Stimulated activated CD4-positive, alpha-beta T cell treated with anti-CD3 and anti-CD28 coated beads, Interleukin-15, amount 100 ng/mL, for 1 hour (primary cell): ENCODE results near the gene PRSS27.

Experiments
- DNase-seq, 2 donors: peaks; one replicate each; pipeline ENCODE4 v3.0.0-alpha.2; 2020; ENCODE audit warnings: low read depth in 1 of 2, low spot score in 1 of 2

The PRSS27 gene

GRCh38 chr16:2709588-2709984 is 10.4 kb downstream of the PRSS27 start:
- no peak for DNase-seq

- DNase-seq, result no peak
Observed at GRCh38 chr16:2708955-2709587, 11.0 kb downstream of the PRSS27 start.

GRCh38 chr16:2708290-2708639 is 11.8 kb downstream of the PRSS27 start:
- no peak for DNase-seq

GRCh38 chr16:2707368-2708289 is 12.4 kb downstream of the PRSS27 start:
- no peak for DNase-seq

GRCh38 chr16:2706611-2707311 is 13.3 kb downstream of the PRSS27 start:
- no peak for DNase-seq

DNA sequence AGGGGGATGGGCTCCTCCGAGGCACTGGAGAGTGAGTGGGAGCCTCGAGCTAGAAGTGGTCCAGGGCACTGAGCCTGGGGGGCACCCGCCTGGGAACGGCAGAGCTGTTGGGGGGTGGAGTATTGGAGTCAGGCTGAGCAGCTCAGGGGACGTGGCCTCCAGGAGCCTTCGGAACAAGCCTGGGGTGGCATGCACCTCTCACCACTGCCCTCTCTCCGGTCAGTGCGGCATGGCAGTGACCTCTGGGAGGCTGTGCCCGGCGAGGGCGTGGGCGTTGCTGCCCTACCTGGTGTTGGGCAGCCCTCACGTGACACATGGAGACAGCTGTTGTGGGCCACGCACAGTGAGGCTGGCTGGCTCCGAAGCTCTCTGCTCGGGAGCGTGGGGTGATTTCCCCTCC is 13.9 kb downstream of the PRSS27 start:
- no peak for DNase-seq

- DNase-seq, result no peak
Observed at GRCh38 chr16:2705351-2705750, 14.7 kb downstream of the PRSS27 start.

DNA sequence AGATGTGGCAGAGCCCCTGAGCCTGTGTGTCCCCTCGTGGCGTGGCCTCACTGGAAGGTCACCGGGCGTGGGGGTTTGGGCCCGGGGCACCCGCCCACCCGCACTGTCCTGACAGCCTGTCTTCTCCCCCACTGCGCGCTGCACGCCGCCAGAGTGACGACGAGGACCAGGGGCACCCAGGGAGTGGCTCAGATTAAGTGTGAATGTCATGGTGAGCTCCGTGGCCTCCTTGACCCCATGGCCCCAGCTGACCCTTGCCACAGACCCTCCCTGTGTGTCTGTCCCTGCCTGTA is 15.1 kb downstream of the PRSS27 start:
- DNase-seq, result no peak

- no peak for DNase-seq
Observed at GRCh38 chr16:2704166-2704982, 15.7 kb downstream of the PRSS27 start.

DNA sequence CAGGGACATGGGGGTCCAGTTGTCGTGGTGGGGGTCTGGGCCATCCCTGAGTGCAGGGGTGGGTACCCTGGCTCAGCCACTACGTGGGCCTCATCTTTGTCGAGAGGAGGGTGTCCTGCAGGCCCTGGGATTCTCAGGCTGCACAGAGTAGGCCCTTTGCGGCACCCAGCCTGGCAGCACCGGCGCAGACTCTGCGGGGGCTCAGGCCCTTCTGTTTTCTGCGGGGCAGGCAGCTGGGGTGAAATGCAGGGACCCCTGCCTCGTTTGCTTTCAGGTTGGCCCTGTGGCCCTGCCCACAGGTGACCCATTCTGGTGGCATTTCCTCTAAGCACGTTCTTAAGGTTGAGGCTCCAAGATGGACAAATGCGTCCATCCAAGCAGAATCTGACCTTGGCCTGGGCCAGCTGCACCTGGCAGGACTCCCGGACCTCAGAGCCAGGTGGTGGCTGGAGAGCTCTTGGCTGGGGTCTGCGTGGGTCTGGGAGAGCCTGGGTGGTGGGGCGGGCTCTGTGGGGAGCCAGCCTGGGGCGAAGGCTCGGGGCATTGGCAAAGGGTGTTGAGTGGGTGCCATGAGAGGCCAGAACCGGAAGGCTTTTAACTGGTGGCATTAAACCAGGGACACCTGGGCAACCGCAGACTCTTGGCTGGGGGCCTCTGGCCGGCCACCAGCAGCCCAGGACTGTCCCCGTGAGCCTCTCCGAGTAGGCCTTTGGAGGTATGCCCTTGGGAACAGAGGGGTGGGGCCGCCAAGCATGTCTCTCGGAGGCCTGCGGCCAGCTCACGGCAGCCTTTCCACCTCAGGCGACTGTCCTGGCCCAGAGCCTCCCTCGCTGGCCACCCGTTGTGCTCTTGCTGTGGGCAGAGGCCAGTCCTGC is 16.9 kb downstream of the PRSS27 start:
- no peak for DNase-seq

DNA sequence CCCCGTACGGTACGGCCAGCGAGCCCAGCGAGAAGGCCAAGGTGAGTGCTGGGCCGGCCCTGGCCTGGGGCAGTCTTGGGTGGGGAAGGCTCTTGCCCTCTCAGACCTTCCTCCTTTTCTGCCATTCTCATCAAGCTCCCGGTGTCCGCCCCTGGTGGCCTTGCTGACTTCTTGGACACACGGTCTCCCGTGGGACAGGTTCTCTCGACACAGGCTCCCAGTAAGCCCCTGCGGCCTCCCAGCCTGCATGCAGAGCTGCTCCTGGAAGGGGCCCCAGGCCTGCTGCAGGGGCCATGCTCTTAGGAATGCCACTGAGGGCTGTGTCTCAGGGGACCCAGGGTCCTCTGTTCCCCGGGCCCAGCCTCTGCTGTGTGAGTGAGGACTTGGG is 17.6 kb downstream of the PRSS27 start:
- DNase-seq, result no peak

DNA sequence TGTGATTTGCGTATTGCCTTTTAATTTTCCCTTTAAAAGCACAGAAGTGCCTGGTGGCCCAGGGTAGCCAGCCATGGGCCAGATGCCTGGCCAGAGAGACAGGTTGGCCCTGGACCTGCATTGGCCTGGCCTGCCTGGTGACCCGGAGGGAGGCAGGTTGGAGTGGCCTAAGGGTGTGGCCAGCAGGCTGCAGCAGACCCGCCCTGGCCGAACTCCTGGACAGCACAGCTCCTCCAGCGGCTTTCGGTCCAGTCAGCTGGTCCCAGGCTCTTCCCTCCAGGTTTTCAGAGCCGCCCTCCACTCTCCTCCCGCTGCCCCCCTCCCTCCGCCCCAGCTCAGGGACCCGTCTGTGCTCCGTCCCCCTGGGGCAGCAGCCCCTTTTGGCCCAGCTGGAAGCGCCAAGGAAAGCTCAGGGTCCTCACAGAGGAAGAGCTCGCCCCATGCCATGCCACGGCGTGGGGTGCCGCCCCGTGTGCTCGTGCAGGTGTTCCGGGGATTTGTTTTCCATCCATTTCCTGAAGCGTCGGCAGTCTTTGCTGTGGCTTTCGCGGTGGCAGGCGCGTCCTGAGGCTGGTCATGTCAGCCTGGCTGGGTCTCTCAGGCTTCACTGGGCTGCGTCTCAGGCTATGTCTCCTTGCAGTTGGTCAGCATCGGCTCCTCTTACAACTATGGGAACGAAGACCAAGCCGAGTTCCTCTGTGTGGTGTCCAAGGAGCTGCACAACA is 18.1 kb downstream of the PRSS27 start:
- DNase-seq, result no peak

DNA sequence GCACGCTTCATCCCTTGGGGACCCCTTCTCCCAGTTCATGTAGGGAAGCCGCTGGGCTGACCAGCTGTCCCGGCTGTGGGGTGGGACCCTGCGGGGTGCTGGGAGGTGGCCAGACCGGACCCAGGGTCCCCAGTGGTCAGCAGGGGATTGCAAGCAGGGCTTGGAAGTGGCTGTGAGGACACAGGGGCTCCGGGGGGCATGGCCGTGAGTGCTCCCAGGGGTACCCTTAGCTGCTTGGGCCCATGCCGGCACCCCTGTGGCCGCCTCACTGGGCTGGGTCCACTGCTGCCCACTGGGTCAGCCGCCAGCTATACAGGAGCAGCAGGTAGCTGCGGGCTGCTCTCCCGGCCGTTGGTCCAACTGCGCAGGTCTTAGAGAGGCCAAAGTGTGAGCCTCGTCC is 18.8 kb downstream of the PRSS27 start:
- DNase-seq, result no peak

DNA sequence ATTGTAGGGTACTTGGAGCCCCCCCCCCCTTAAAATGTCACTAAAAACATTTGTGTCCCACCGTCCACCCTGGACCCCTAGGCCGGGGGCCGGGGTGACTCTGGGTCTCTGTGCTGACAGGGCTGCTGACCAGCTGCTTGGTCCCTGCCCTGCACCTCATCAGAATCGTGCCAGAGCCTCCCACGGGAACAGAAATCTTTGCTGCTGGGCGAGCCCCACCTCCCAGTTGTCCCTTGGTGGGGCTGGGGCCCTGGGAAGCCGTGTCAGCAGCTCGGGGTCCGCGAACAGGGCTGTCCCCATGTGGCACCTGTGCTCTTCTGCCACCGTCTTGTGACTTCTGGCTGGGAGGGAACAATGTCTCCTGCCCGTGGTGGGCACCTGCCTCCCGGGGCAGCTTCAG is 19.2 kb downstream of the PRSS27 start:
- no peak for DNase-seq

DNA sequence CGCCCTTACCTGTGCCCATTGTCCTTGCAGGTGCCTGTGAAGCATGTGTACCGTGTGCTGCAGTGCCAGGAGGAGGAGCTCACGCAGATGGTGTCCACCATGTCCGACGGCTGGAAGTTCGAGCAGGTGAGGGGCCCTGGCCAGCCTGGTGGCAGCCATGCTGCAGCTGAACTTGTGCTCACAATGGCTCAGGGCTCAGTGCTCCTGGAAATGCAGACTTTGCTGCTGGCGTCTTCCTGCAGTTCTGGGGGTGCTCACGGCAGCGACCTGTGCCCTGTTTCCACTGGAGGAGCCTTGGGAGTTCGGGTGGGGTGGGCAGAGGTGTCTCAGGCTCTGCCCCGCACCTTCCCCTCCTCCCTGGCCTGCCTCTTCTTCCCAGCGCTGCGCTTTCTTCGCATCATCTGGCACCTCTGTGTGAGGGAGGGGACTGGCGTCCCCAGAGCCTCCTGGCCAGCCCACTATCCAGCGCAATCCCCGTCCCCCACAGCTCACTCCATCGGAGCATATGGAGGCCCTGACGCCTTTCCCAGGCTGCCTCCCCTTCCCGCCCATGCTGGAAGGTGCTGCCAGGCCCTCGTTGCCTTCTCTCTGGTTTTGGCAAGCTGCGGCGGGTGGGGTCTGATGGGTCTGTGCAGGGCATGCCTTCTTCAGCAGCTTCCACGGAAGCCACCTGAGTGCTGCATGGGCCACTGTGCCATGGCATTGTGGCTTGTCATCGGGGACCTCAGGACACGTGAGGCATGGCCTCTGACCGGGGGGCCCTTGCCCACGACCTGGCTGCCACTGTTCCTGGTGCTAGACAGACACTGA is 20.0 kb downstream of the PRSS27 start:
- no peak for DNase-seq

- no peak for DNase-seq
Observed at GRCh38 chr16:2698965-2699750, 20.9 kb downstream of the PRSS27 start.

- DNase-seq, result no peak
Observed at GRCh38 chr16:2698103-2698870, 21.7 kb downstream of the PRSS27 start.
